ENCODE data around the gene NMNAT2. TPM values are rescaled to one million over a fixed set of nuclear protein-coding genes. Genes with fewer than 3 reads are reported as not detected.

NMNAT2 gene
- total RNA-seq, 4 donors from 2014 or later: 0.60 to 1.7 (median 0.92) TPM

DNA sequence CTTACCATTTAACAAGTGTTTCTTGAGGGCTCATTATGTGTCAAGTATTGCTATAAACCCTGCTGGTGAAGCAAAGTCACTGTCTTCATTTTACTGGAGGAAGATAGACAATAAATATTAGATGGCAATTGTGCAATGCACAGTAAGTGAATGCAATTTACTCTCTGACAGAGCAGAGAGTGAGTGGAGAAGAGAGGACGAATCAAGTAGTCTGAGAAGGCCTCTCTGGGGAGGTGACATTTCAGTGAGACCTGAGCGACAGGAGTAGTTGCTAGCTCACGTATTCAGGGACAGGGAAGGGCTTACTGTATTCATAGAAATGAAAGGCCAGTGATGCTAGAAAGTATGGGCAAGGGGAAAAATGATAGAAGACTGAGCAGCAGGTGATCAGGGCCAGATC is 1.2 kb upstream of the NMNAT2 start:
- no peak for DNase-seq (ENCODE audit: low spot score in 2 of 2)
- Histone ChIP-seq H3K4me3 (no peak overlapping the region), H3K9me3 (no peaks in the 10 kb centered on the region), H3K27ac (no peak overlapping the region), H3K4me1 (peaks cover 0 to 24% (median 18%) of the 10 kb centered on the region in 4 donors), H3K36me3 (no peaks in the 10 kb centered on the region), H3K27me3 (peaks cover 0 to 54% of the 10 kb centered on the region in 2 donors)
- 57 to 79% methylated on average over 3 of the region's 3 CpGs for WGBS, 2 donors
- TF ChIP-seq, protein P1, sequence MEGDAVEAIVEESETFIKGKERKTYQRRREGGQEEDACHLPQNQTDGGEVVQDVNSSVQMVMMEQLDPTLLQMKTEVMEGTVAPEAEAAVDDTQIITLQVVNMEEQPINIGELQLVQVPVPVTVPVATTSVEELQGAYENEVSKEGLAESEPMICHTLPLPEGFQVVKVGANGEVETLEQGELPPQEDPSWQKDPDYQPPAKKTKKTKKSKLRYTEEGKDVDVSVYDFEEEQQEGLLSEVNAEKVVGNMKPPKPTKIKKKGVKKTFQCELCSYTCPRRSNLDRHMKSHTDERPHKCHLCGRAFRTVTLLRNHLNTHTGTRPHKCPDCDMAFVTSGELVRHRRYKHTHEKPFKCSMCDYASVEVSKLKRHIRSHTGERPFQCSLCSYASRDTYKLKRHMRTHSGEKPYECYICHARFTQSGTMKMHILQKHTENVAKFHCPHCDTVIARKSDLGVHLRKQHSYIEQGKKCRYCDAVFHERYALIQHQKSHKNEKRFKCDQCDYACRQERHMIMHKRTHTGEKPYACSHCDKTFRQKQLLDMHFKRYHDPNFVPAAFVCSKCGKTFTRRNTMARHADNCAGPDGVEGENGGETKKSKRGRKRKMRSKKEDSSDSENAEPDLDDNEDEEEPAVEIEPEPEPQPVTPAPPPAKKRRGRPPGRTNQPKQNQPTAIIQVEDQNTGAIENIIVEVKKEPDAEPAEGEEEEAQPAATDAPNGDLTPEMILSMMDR (IDR thresholded peaks at IDR 0.05): no peak
- no peak for TF ChIP-seq EP300 (IDR thresholded peaks at IDR 0.05)
- no peak for TF ChIP-seq POLR2A (IDR thresholded peaks at IDR 0.05)

DNA sequence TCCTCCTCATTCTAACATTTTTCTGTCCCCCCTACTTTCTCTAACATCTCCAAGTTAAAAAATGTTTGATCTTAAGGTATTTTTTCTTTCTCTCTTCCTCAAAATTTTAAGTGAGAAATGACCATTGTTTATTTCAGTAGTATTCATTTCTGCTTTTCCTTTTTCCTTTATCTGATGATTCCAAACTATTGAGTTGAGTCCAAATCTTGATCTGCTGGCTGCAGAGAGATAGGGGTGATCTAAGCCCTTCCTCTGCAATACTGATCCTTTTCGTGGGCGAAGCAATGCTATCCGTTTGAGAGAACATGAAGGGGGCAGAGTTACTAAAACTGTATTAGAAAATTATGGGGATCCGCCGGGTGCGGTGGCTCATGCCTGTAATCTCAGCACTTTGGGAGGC is 516 bp upstream of the NMNAT2 start:
- Histone ChIP-seq H3K36me3 (no peaks in the 10 kb centered on the region), H3K4me1 (peaks cover 0 to 24% (median 18%) of the 10 kb centered on the region in 4 donors), H3K27ac (no peak overlapping the region), H3K9me3 (no peaks in the 10 kb centered on the region), H3K27me3 (peaks cover 0 to 54% of the 10 kb centered on the region in 2 donors), H3K4me3 (no peak overlapping the region)
- TF ChIP-seq, protein P1 (IDR thresholded peaks at IDR 0.05): no peak
- no peak for TF ChIP-seq EP300 (IDR thresholded peaks at IDR 0.05)
- TF ChIP-seq POLR2A (IDR thresholded peaks at IDR 0.05): no peak
- no peak for DNase-seq (ENCODE audit: low spot score in 2 of 2)
- 68 to 76% methylated on average over 6 of the region's 6 CpGs for WGBS, 2 donors

DNA sequence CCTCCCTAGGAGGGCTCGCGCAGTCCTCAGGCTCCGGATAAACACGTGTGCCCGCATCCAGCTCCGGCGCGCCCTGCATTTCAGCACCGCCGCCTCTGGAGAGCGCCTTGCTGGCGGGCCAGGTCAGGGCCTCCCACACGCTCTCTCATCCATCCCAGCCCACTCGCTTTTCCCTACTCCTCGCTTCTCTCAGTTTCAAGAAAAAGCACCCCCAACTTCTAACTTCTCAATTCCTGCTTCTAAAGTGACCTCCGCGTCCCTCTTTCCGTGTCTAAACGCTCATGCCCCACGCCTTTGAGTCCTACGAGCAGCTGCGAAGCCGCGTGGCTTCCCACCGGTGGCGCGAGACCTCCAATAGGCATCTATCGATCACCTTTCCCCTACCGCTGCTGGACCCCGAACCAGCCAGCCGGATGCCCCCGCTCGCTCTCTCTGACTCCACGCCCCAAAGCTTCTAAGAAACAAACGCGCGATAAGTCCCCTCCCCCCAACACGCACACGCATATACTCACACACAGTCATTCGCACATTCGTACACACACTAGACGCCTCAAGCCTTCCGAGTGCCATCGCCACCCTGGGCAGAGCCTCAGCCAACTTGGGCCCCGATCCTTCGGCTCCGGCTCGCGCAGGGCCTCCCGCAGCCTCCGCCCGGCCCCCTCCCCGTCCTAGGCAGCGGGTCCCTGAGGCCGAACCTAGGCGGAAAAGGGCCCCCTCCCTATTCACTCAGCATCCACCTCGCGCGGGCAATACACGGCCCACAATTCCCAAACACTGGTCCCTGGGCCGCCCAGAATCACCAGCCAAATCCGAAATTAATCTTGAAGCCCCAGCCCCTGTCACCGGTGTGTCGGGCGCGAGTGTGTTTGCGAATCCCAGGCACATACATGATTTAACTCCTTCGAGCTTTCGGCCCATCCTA is 1.1 kb downstream of the NMNAT2 start:
- Histone ChIP-seq H3K9me3 (no peaks in the 10 kb centered on the region), H3K27me3 (peaks cover 0 to 54% of the 10 kb centered on the region in 2 donors), H3K4me1 (peaks cover 0 to 24% (median 18%) of the 10 kb centered on the region in 4 donors), H3K27ac (no peak overlapping the region), H3K4me3 (peak overlapping the region; percentile 5 to 45 (median 26)), H3K36me3 (no peaks in the 10 kb centered on the region)
- TF ChIP-seq, protein P1 (IDR thresholded peaks at IDR 0.05): no peak
- no peak for TF ChIP-seq EP300 (IDR thresholded peaks at IDR 0.05)
- DNase-seq (ENCODE audit: low spot score in 2 of 2): peak in 1 of 2 donors; percentile 43
- WGBS, 2 donors: 2 to 3% methylated on average over 61 to 68 of the region's 69 CpGs

DNA sequence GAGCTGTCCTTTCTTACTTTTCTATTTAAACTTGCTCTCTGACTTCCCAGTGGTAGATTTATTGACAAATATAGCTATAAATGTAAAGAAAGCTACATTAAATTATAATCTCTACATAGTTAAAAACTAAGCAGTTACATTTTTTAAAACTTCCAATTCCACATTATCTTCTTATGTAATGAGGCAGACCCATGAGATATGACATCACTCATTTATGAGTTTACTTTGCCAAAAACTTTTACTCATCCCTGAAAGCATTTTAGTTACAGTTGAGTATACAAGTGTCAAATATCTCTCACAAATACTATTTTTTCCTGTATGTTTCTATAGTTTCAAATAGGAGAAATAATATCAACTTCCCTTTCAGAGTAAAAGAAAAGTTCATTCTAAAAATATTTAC is 3.8 kb downstream of the NMNAT2 start:
- DNase-seq (ENCODE audit: low spot score in 2 of 2): no peak
- Histone ChIP-seq H3K9me3 (no peaks in the 10 kb centered on the region), H3K27ac (no peak overlapping the region), H3K4me1 (peaks cover 0 to 24% (median 18%) of the 10 kb centered on the region in 4 donors), H3K27me3 (peaks cover 0 to 42% of the 10 kb centered on the region in 2 donors), H3K4me3 (no peak overlapping the region), H3K36me3 (no peaks in the 10 kb centered on the region)
- no peak for TF ChIP-seq POLR2A (IDR thresholded peaks at IDR 0.05)
- TF ChIP-seq, protein P1 (IDR thresholded peaks at IDR 0.05): no peak
- no peak for TF ChIP-seq EP300 (IDR thresholded peaks at IDR 0.05)

DNA sequence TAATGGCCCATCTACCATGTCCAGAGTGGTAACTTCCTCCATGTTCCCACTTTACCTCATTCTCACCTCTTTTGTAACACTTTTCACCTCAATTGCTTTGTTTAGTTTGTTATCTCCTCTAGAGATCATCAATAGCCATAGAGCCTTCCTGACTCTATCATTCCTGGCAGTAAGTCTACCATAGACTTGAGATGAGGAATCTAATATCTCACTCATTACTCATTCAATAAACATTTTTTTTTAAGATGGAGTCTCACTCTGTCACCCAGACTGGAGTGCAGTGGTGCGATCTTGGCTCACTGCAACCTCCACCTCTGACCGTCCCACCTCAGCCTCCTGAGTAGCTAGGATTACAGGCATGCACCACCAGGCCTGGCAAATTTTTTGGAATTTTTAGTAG is 7.1 kb downstream of the NMNAT2 start:
- TF ChIP-seq EP300 (IDR thresholded peaks at IDR 0.05) (no peak), POLR2A (IDR thresholded peaks at IDR 0.05) (no peak)
- TF ChIP-seq, protein P1 (IDR thresholded peaks at IDR 0.05): no peak
- H3K9me3 ChIP-seq: no peaks in the 10 kb centered on the region
- no peak for DNase-seq (ENCODE audit: low spot score in 2 of 2)
- no peaks in the 10 kb centered on the region for H3K36me3 ChIP-seq
- no peak overlapping the region for H3K27ac ChIP-seq
- peaks cover 0 to 9% of the 10 kb centered on the region in 2 donors for H3K27me3 ChIP-seq
- H3K4me3 ChIP-seq: no peak overlapping the region
- no peaks in the 10 kb centered on the region for H3K4me1 ChIP-seq
- 84 to 97% methylated on average over 2 of the region's 2 CpGs for WGBS, 2 donors
